Stimulated activated CD4-positive, alpha-beta T cell treated with anti-CD3 and anti-CD28 coated beads, Interleukin-2, amount 100 ng/mL, for 4 hours (primary cell): ENCODE data around the gene COL12A1.
"Not testable (repeated sequence)": the region's sequence is repeated elsewhere in the genome, so short reads cannot be mapped to it uniquely, and the experiment has no call there.

Source experiments
- DNase-seq: peaks from one replicate; pipeline ENCODE4 v3.0.0-alpha.2; 2020; ENCODE audit warnings: low read depth

COL12A1 gene

DNA sequence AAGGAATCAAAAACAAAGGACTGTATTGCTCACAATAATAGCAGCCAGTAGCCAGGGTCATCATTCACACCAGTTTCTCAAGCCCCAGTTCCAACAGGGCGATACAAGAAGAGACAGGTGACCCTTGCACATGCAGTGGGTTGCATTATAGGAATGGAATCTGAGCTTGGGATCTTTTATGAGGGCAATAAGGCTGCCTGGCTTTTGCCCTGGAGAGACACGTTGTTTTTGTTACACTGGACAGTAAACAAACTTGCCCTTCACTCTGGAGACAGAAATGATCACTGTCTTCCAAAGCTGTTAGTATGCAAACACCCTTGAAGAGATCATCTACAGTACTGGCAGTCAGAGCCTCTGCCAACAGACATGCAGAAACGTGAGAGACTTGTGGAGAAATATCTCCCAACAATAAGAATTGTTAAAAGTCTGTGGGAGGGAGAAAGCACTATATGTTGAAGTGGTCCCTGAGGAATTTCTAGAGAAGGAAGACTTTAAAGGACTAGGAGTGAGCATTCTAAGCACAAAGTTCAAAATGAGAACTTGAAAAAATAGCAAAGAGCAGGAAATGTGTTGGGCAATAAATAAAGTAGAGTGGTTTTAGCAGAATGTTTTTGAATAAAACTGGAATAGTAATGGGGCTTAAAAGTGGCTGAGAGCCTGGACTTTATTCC is 6.2 kb upstream of the COL12A1 start:
- no peak for DNase-seq

DNA sequence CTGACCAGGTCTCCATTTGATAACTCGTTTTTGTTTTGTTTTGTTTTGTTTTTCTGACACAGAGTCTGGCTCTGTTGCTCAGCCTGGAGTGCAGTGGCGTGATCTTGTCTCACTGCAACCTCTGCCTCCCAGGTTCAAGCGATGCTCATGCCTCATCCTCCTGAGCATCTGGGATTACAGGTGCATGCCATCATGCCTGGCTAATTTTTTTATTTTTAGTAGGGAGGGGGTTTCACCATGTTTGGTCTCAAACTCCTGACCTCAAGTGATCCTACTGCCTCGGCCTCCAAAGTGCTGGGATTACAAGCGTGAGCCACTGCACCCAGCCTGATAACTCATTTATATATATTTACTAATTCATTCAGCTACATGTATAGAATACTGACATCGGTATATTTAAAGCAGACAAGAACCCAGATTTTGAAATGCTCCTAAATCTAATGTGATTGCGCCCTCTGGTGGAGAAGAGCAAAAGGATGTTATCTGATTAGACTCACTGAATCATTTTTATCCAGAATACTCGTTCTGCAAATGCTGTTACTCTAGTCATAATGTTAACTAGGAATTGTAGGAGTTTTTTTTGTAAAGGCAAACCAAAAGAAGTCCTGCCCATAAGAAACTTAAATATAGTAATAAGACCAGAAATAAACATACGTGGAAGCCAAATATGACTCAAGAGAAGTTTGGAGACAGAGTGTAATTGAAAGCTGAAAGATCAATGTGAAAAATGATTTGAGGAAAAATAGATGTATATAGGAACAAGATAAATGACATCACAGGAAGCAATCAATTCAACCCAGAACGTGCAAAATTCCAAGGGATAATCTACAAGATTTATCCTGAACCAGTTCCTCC is 5.3 kb upstream of the COL12A1 start:
- DNase-seq = no peak

DNA sequence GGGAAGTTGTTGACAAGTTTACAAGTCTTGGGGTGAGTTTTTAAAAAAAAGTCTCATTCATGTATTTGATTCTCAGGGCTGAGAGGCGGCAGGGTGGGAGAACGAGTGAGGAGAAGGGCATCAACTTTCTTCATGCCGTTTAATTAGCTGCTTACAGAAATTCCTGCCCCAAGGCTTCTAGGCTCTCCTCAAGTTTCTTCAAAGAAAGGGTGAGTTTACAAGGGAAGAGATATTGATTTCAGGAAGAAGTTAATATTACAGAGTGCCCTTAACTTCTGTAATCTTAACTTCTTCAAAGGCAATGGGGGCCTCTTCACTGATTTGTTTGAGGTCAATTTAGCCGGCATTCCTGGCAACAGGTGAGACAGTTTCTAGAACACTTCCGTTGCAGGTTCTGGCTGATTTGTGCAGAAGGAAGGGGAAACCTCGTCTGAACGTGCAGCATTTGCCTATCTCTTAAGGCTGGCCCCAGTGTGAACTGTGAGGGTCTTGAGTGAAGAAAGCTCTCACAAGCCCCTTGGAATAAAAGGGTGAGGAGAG is 3.4 kb upstream of the COL12A1 start:
- DNase-seq = no peak

DNA sequence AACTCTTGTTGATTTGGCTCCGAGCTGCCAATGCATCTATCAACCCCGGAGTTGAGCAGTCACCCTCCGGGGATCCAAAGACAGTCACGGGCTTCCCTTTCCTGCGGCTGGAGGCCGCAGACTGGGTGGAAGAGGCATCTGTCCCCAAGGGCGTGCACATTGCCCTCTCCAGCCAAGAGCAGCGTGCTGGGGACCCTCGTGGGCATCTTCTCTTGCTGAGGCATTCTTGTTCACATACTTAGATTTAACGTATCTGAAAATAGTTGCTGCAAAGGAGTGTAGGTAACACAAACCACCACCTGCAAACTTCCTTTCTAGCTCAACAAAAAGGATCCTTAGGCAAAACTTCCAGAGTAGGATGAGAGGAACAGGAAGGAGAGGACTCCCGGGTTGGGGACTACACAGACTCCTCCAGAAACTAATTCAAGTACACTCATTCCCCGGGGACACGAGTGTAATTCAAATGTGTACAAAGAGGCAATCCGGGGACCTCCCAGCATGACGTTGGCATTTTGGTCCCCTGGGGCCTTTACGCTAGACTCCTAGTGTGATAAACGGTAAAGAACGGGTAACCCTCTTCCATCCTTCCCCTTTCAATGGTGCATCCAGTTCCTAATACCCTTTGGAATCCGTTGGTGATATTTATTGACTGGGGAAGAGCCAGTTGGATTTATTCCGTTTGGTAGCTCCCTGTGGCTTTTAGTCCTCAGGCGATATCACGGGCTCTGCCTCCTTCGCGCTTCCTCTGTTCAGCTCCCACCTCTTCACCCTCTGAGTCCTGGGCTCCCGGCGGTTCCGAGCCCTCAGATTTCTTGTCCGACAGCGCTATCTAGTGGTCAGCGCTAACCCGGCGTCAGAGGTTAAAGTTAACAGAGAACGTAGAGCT is 2.7 kb upstream of the COL12A1 start:
- DNase-seq = peak; percentile 71

DNA sequence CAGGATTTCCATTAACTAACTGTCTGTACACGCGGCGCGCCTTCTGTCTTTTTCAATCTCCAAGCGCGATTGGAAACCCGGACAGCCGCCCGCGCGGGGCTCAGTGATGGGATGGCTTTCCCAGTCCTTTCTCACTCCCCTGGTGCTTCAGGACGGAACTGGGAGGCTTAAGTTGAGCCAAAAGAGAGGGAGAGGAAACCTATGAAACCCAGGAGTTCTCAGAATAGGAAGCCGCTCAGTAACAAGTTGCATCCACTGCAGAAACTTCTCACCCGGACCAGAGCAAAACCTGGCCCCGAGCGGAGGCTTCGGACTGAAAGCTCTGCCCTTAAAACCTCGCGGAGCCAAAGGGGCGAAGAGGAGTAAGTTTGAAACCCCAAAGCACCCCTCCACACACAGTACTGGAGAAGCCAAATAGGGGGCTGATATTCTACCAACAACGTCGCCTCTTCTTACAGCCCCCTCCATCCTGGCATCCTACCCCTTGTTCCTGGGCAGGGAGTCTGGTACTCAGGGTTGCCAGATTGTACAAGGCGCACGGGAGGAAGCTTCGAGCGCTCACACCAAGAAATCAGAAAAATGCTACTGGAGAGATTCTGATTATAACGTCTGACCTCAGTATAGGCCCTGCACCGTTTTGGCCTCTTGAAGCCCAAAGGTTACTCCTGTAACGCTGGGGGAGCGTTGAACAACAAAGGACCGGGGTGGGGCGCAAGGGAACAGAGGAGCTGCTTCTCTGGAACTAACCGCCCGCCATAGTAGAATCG is 906 bp upstream of the COL12A1 start:
- no peak for DNase-seq

DNA sequence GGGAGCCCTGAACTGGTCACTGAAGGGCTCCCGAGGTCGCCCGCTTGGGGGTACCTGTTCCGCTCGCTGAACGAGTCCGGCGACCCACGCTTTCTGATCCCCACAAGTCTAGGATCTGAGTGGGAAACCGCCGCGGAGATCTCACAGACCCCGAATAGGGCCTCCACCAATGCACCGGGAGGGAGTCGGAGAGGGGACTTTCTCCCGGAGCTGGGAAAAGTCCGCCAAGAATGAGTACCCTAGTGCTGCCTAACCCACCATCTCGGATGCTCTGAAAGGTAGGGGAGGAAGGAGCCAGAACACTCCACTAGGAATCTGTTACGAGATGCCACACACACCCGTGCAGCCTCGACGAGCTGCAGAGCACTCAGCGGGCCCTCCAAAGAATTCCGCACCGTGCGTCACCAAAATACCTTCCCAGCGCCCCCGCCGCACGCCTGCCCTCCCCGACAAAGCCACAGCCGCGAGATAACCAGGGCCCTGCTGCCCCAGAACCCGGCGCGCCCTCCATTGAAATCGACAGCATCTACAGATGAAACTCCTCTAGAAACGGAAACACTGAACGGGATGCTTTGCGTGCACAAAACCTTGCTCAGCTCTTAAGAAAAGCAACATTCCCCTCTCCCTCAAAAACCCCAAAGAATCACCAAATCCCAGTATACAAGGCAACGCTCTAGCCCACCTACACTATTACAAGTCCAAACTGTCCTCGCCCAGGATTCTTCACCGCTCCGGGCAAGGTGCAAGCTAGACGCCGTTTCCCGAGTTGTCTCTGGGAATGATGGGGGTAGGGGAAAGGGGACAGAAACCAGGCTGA is 686 bp downstream of the COL12A1 start:
- no peak for DNase-seq

DNA sequence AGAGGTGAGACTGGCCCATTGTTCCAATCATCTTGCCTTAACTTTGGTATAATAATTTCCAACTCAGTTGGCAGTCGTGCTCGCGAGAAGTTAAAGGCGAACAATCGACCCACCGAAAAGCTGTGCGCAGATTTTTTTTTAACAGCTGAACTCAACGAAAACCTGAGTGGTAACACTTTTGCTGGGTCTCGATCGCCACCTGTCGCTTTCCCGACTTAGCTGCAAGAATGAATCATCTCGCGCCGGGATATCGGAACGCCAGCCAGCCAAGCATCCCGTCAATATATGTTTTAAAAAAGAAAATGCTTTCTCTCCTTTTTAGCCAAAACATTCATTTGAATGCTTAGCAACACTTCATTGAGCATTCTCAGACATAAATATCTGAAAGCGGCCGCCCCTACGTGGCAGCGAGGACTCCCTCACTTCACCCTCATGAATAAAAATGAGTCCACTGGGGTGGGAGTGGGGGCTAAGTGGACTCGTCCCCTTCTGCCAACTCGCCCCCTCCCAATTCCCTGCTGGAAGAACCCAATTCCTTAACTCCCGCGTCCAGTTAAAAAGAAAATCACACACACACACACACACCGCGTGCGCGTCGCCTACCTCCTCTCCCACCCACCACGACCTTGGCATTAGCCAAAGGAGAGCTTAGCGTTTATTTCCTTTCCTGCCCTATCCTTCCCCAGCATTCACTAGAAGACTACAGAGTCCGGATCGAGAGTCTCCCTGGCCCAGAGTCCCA is 1.5 kb downstream of the COL12A1 start:
- no peak for DNase-seq

DNA sequence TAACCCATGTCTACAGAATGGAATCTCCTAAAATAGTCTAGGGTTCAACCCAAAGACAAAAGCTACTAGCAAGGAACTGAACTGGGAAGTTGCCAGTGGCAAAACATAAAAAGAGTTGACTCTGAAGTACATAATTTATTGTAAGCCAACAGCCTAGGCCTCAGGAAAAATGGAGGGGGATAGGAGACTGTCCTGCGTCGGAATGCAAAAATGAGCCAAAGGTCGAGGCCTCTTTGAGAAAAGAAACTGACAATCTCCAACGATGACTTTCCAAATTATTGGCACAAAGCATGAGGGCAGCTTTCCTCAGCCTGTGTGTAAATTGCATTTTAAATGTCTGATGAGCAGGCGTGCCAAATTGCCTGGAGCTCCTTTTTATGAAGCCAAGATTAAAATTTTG is 2.1 kb downstream of the COL12A1 start:
- no peak for DNase-seq

DNA sequence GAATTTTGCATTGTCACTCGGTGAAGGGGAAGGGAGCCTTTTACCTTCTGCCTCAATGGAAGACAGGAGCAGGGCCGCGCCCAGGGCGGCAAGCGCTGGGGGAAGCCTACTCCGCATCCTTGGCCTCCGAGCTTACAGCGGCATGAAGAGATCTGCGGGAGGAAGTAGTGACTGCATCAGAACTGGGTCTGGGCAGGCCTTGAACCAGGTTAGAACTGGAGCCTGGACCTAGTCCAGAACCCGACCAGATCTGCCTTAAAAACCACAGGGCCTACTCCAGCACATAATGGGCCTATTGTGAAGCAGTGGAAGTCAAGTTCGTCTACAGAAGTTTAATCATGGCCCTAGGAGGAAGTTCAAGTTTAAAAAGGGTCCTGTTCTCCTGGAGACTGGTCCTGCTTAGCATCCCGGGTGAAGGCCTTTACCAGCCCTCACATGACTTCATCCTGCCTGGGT is 3.1 kb downstream of the COL12A1 start:
- no peak for DNase-seq

DNA sequence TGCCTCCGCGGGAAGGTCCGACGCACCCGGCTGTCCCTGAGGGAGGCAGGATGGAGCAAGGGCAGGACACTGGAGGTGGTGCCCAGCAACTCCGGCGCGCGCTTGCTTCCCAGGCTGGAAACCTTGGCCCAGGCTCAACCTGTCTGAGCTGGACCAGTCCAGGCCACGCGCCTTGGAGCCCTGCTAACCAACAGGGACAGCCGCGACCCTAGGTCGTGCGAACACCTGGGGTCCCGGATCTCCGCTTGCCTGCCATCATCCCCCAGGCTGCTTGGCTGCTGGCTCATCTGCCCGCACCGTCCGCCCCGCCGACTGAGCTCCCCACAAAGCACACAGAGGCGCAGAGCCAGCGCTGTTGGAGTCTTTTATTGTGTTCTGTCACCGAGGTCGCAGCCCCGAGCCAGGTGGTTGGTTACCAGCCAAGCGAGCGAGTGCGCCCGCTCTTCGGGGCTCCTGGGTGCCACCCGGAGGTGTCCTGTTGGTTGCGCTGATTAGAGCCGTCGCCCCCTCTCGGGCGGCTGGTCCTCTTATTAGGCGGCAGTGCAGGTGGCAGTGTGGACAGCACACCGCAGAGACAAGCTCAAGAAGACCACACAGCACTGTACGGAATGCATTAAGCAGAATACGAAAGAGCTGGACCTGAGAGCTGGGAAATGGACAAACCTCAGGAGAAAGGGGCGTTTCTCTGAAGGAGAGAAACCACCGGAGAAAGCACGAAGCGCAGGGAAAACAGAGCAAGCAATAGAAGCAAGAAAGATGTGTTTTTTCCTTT is 3.8 kb downstream of the COL12A1 start:
- DNase-seq = no peak

DNA sequence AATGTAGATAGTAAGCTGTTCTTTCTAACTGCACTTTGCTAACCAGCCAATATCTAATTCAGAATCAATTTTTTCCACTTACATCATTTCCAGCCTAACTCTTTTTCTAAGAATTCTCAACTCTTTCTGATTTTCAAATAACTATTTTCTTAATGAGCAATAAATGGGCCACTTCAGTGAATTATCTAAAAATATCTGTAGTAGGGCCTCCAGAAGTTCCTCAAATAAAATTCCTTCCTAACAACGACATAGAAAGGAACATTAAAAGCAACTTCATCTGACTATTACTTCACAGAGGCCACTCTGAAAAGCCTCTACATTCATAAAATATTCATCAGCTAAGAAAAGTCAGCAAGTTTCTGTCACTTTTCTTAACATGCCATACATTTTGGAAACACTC is 4.8 kb downstream of the COL12A1 start:
- no peak for DNase-seq

DNA sequence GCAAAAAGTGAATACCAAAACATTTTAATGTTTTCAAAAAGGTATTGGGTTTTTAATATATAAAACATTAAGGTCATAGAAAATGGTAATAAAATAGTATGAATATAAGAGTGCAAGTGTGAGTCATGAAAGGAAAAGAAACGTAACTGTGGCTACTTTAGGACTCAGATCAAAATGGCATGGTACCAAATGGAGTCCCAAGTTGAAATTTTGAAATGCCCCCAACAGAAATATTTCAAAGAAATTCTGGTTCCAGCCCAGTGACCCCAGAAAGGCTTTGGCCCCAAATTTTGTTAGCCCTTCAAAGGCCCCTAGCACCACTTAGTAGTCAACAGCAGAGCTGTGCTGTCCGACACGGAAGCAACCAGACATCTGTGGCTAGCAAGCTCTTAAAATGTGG is 6.0 kb downstream of the COL12A1 start:
- DNase-seq = no peak

DNA sequence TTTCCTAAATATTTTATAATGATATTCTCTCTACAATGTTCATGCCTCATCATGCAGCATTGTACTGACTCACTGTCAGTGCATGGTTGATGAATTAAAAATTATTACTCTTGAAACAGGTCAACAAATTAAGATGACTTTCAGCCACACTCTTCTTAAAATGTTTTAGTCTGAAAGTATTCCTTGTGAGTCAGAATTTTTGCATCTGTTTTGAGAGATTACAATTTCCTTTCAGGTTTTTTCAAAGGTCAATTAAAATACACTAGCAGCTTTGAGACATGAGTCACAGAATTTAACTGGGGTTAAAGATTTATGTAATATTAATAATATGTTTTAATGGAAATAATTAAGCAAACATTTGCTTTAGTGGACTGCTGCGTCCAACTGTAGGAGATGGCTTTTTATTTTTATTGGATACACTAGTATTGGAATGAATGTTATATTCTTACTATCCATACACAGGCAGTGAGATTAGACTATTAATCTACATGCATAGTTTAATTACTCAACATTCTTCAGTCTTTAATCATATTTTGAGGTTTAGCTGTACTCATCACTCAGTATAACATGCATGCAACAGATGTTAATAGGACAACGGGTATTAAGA is 9.7 kb downstream of the COL12A1 start:
- no peak for DNase-seq

DNA sequence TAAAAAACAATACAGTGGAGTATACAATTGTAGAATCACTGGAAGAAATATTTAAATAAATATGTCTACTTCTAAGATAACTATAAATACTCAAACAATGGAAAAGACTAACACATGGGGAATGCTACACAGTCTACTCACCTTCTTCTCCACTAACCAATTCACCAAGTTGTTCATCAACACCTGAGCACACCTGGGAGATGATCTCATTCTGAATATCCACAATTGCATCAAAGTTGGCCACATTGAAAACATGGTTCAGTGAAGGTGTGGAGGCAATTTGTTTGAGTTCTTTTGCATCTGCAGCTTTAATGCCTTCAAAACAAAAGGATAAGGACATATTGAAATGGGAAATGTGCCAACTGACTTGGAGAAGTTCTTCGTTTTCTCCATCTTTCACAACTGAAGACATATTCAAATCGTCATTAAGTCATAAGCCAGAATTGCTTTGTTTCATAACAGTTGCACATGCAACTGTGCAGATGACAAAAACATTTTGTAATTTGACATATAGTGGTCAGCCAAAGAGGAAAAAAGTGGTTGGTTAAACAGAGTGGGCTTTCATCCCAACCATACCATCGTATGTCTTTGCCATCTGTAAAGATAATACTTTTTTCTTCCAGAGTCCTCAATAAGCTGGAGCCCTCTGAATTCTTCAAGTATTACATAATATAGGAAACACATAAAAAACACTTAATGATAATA is 17.5 kb downstream of the COL12A1 start:
- no peak for DNase-seq

DNA sequence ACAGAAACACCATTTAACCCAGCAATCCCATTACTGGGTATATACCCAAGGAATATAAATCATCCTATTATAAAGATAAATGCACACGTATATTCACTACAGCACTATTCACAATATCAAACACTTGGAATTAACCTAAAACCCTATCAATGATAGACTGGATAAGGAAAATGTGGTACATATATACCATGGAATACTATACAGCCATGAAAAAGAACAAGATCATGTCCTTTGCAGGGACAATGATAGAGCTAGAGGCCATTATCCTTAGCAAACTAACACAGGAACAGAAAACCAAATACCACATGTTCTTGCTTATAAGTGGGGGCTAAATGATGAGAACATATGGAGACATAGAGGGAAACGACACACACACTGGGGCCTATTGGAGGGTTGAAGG is 19.3 kb downstream of the COL12A1 start:
- not testable (repeated sequence) for DNase-seq

DNA sequence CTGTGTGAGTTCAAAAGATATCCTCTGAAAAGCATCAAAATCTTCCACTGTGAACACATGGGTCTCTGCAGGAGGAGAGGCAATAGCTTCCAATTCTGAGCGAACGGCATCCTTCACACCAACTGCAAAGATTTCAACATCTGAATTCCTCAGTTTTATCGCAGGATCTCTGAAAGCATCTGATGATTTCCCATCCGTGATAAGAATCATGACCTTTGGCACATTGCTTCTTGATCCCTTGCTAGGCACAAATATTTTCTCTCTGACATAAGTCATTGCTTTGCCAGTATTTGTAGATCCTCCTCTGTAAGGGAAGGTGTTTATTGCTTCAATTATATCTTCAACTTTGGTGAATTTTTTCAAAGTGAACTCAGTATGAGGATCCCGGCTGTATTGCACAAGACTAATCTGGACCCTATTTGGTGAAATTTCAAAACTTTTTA is 22.7 kb downstream of the COL12A1 start:
- no peak for DNase-seq

DNA sequence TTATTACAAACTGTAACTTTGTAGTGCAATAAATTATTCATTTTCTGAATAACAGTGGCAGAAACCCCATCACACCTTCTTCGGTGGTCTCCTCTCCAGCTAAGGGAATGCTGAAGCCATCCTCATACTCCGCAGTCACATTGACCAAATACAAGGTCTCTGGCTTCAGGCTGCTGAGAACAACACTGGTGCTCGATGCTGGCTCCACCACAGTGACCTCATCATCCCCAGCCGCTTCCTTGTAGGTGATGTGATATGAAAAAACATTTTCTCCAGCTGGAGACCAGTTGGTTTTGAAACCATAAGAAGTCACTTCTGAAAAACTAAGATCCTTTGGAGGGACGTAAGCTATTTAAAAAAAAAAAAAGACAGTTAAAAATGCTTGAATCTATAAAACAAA is 25.0 kb downstream of the COL12A1 start:
- no peak for DNase-seq

DNA sequence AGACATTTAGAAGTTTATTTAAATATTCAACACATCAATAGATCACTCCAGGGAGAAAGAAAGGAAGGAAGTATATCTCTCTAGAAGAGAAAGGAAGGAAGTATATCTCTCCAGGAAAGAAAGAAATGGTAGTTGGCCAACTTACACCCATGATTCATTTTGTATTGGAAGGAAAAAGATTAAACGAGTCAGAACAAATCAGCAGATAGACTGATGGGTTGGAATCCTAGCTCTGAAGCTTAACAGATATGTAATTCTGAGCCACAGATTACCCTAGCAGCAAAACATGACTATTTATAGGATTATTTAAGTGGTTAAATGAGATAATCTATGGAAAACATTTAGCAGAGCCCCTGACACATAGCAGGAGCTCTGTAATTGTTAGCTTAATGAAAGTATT is 27.1 kb downstream of the COL12A1 start:
- no peak for DNase-seq
